Measurements from ENCODE around the gene STAC2. TPM values are rescaled to one million over a fixed set of nuclear protein-coding genes. Genes with fewer than 3 reads are reported as not detected.

The STAC2 gene
- total and polyA plus RNA-seq, 9 of the 15 experiments (the other 6 are each of a cell fraction or from before 2014, with no cell fraction given) = not detected

GRCh38 chr17:39271546-39271945 is 45.8 kb upstream of the STAC2 start (continued):
- TF ChIP-seq MAZ (CRISPR knock-in tag; conservative IDR thresholded peaks at IDR 0.05 in 1 of 2, IDR thresholded peaks at IDR 0.05 in 1 of 2) (no peak), CUX1 (CRISPR knock-in tag; IDR thresholded peaks at IDR 0.05) (no peak), KLF10 (CRISPR knock-in tag; IDR thresholded peaks at IDR 0.05) (no peak)

- Histone ChIP-seq H2AFZ (ENCODE audit: low read depth, low read length) (no peak overlapping the region), H3K36me3 (ENCODE audit: control insufficient read depth, insufficient read depth, low read length) (peaks cover 17% of the 10 kb centered on the region; the same call in 1 of the 3 replicates), H3K9me1 (ENCODE audit: control insufficient read depth, insufficient read depth, low read length) (no peaks in the 10 kb centered on the region), H3K4me3 (no peak overlapping the region), H3K27me3 (ENCODE audit: control insufficient read depth in 2 of 2, insufficient read depth in 2 of 2, low read length in 2 of 2) (no peaks in the 10 kb centered on the region), H3K4me2 (ENCODE audit: insufficient read depth, low read length) (no peak overlapping the region), H4K20me1 (replicated peaks; ENCODE audit: control insufficient read depth, insufficient read depth, low read length) (no peaks in the 10 kb centered on the region), H3K9ac (ENCODE audit: insufficient read depth in 1 of 2, low read depth in 2 of 2, low read length in 2 of 2) (no peak overlapping the region), H3K79me2 (ENCODE audit: control insufficient read depth, insufficient read depth, low read length) (no peaks in the 10 kb centered on the region), H3K27ac (ENCODE audit: extremely low read depth, low read depth, low read length) (no peak overlapping the region), H3K4me1 (replicated peaks in 1 of 2; ENCODE audit: control insufficient read depth in 2 of 2, insufficient read depth in 2 of 2, low read length in 2 of 2) (peaks cover 0 to 4% of the 10 kb centered on the region in 2 experiments; a peak in 1 of 5 replicates), H3K9me3 (replicated peaks; ENCODE audit: control insufficient read depth, insufficient read depth, low read depth, low read length) (no peaks in the 10 kb centered on the region)
- CTCF ChIA-PET (ENCODE audit: low intra/inter-chr PET ratio) = interaction anchor here (0.6 to 2.3 kb wide), 5 partner anchors 80 to 277 kb away, joined by 3 to 17 read pairs (median 6); no protein-coding TSS in a partner anchor
- POLR2A ChIA-PET = interaction anchor here (0.7 to 3.0 kb wide), 2 partner anchors 10 to 12 kb away, joined by 5 to 13 read pairs; no protein-coding TSS in a partner anchor
- DNase-seq (ENCODE audit: extremely low read depth in 1 of 4, low spot score in 3 of 4) = peak in 2 of 4 experiments; percentile 41 to 61
- ATAC-seq = peak; percentile 82
- WGBS (ENCODE audit: insufficient coverage, low coverage, missing lambda C conversion rate) = 12% methylated on average over 3 of the region's 3 CpGs
- BruUV-seq (replicated peaks) = no TSS peak
- peak; percentile 57 for FAIRE-seq
- intact Hi-C loops (cut with micrococcal nuclease) (loop anchor here (2.0 to 5.0 kb wide), 3 partner anchors 66 to 131 kb away; partner anchors contain the start of gene FBXL20), in situ Hi-C loops (cut with MboI) (no loop called here)
- TF ChIP-seq CEBPB (tag; IDR thresholded peaks at IDR 0.05) (peak; percentile 76), RCOR1 (IDR thresholded peaks at IDR 0.05; ENCODE audit: borderline replicate concordance in 1 of 2, low read depth in 2 of 2, low read length in 2 of 2) (no peak), ARID3A (IDR thresholded peaks at IDR 0.05; ENCODE audit: borderline replicate concordance, low read depth, low read length) (peak; percentile 71; the same call in 1 of the 2 replicates)
These were observed 45.2 kb upstream of the STAC2 start for GRCh38 chr17:39270923-39271322.

Data from K562 (cell line).